Measurements from ENCODE around the gene PLK3.

Gene PLK3

DNA sequence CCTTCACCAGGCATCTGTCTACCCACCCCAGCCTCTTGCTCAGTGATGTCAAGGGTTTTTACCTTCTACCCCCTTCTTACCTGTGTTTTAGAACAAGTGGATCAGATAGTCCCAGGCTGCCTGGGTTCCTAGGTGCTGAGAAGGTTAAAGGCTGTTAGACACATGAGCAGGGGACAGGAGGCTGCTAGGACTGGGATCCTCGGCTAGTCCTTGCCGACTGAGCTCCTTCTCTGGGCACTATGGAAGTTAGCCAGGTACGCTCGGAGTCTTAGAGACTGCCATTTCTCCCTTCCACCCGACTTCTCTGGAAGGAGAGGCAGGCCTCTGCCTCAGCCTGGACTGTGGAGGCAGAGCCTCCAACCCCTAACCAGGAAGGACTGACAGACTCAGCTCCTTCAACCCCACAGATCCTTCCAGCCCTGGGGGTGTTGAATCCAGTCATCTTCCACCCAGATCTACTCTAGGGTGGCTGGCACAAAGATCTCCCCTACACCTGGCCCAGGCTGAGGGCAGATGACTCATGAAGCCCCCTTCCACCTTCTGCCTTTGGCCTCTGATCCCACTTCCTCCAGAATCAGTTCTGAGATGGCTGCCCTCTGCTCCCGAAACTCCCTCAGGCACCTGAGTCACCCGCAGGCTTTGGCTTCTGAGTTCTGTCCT, 6.7 kb downstream of the PLK3 start, which contains the start of gene DYNLT4:
DYNLT4 (minus strand) TSS at position 648 of the 660 bp plus-strand sequence. CDS start 683 bp downstream, outside the sequence.
- Histone ChIP-seq H3K27me3 (no peaks in the 10 kb centered on the region), H3K36me3 (peaks cover 11 to 44% (median 41%) of the 10 kb centered on the region in 3 donors), H3K4me1 (peaks cover 16 to 98% (median 81%) of the 10 kb centered on the region in 4 donors), H3K27ac (peak within 1 kb of the TSS; percentile 94 to 97), H3K4me3 (peak within 1 kb of the TSS in 1 of 2 donors; percentile 48), H3K9me3 (no peaks in the 10 kb centered on the region)
- intact Hi-C loops (cut with DNase I; ENCODE audit: low total_unique reads), result no loop called here
- DNase-seq, result peak in 1 of 2 donors; percentile 32
- TF ChIP-seq, protein P1, sequence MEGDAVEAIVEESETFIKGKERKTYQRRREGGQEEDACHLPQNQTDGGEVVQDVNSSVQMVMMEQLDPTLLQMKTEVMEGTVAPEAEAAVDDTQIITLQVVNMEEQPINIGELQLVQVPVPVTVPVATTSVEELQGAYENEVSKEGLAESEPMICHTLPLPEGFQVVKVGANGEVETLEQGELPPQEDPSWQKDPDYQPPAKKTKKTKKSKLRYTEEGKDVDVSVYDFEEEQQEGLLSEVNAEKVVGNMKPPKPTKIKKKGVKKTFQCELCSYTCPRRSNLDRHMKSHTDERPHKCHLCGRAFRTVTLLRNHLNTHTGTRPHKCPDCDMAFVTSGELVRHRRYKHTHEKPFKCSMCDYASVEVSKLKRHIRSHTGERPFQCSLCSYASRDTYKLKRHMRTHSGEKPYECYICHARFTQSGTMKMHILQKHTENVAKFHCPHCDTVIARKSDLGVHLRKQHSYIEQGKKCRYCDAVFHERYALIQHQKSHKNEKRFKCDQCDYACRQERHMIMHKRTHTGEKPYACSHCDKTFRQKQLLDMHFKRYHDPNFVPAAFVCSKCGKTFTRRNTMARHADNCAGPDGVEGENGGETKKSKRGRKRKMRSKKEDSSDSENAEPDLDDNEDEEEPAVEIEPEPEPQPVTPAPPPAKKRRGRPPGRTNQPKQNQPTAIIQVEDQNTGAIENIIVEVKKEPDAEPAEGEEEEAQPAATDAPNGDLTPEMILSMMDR (IDR thresholded peaks at IDR 0.05), result no peak

DNA sequence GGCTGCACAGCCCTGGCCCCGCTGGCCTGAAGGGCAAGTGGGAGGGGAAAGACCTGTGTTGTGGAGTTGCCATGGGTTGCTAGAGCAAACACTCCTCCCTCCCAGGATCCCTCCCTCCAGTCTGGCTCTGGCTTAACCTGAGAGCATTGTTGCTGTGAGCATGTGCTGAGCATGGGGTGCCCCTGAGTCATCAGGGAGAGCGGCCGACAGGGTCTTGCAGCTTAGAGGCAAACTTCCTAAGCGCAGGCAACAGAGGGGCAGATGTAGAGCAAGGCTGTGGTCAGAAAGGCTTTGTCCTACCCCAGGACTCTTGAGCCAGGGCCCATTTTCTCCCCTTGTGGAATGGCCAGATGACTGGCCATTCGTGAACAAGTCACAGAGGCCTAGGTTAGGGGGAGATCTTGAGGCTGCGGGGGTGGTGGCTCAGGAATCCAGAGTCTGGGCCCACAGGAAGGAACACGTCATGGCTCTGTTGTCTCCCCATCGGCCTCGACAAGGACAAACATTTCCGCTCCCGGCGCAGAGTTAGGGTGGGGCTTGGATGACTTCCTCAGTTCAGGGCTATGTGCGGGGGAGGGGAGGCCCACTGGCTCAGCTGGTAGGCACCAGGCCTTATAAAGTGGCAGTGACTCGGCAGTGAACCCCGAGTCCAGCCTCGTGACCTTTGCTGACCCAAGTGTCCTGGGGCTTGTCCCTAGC, 7.3 kb downstream of the PLK3 start:
- peak overlapping the region; percentile 94 to 97 for H3K27ac ChIP-seq
- peaks cover 11 to 40% (median 38%) of the 10 kb centered on the region in 3 donors for H3K36me3 ChIP-seq
- intact Hi-C loops (cut with DNase I; ENCODE audit: low total_unique reads), result no loop called here
- peak; percentile 99 for DNase-seq
- peaks cover 16 to 98% (median 79%) of the 10 kb centered on the region in 4 donors for H3K4me1 ChIP-seq
- TF ChIP-seq, protein P1 (IDR thresholded peaks at IDR 0.05), result peak in 1 of 2 experiments; percentile 34
- peak overlapping the region in 1 of 2 donors; percentile 48 for H3K4me3 ChIP-seq
- no peaks in the 10 kb centered on the region for H3K27me3 ChIP-seq
- no peaks in the 10 kb centered on the region for H3K9me3 ChIP-seq

- Histone ChIP-seq H3K4me3 (peak within 1 kb of the TSS; percentile 41 to 48), H3K27ac (peak within 1 kb of the TSS; percentile 94 to 97), H3K4me1 (peaks cover 16 to 98% (median 77%) of the 10 kb centered on the region in 4 donors), H3K36me3 (peaks cover 11 to 32% (median 30%) of the 10 kb centered on the region in 3 donors), H3K9me3 (no peaks in the 10 kb centered on the region), H3K27me3 (no peaks in the 10 kb centered on the region)
- TF ChIP-seq, protein P1 (IDR thresholded peaks at IDR 0.05), result no peak
- DNase-seq, result peak; percentile 86 to 94
- intact Hi-C loops (cut with DNase I; ENCODE audit: low total_unique reads), result no loop called here
Measured at GRCh38 chr1:44808063-44808937, 8.1 kb downstream of the PLK3 start, which contains the start of gene BTBD19. TSS of gene BTBD19 (plus strand) at chr1:44808523. CDS start at chr1:44808821, 298 bp downstream.

DNA sequence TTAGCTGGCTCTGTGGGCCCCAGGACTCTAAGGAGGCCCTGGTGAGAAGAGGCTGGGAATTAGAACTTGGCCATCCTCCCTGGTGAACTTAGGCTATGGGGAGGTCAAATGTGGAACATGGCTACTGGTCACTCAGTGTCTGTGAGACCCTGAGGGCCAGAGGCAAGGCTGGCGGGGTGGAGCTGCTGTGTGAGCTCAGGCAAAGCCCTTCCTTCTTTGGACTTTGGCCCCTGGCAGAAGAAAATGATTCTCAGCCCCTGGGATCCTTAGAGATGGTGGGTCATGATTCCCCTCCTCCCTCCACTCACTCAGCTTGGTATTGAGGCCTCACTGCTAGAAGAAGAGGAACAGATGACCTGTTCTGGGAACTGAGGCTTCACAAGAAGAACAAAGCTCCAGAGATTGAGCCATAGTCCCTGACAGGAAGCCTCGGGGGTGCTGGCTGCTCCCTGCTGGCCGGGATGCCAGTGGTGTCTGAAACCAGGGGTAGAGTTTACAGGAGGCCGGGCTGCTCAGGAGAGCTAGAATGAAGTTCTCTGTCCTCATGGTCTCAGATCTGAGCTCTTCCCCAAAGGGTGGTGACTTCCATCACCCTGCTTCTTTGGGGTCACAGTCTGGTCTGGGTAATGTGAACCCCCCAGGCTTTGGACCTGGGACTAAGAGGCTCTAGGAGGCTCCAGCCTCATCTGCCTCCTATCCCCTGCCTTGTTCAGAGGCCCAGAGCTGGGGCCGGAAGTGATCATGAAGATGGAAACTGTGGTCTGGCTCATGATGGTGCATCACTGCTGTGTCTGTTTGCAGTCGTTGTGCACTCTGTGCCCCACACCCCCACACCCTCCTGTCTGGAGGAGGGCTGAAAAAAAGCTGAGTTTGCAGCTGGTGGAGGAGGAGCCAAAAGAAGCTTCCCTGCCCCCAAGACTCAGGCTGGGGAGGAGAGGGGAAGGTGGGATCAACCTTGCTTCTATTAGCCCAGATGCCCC, 9.1 kb downstream of the PLK3 start:
- Histone ChIP-seq H3K4me3 (peak overlapping the region; percentile 41 to 48), H3K27ac (peak overlapping the region; percentile 94 to 97), H3K27me3 (no peaks in the 10 kb centered on the region), H3K9me3 (no peaks in the 10 kb centered on the region), H3K36me3 (peaks cover 6 to 23% (median 21%) of the 10 kb centered on the region in 3 donors), H3K4me1 (peaks cover 16 to 94% (median 77%) of the 10 kb centered on the region in 4 donors)
- DNase-seq, result peak; percentile 70 to 85
- TF ChIP-seq, protein P1 (IDR thresholded peaks at IDR 0.05), result no peak
- intact Hi-C loops (cut with DNase I; ENCODE audit: low total_unique reads), result no loop called here
